Measurements from ENCODE around the gene LRRC53.

Gene LRRC53

DNA sequence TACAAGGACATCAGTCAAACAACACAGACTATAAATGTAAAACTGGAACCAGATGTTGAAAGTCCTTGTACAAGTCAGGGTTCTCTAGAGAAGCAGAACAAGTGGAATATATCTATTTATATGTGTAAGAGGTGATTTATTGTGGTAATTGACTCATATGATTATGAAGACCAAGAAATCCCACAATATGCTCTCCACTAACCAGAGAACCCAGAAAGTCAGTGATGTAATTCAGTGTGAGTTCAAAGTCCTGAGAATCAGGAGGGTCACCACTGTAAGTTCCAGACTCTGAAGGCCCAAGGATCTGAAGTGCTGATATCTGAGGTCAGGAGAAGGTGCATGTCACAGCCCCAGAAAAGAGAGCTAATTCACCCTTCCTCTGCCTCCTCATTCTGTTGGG, 57.0 kb downstream of the LRRC53 start:
- no peak overlapping the region for H3K4me3 ChIP-seq (ENCODE audit: low read depth, low read length)
- no peak for DNase-seq (ENCODE audit: low read depth, low spot score)
- in situ Hi-C loops (cut with HindIII; ENCODE audit: low sequenced_read_pairs): no loop called here
- TF ChIP-seq, protein P1, sequence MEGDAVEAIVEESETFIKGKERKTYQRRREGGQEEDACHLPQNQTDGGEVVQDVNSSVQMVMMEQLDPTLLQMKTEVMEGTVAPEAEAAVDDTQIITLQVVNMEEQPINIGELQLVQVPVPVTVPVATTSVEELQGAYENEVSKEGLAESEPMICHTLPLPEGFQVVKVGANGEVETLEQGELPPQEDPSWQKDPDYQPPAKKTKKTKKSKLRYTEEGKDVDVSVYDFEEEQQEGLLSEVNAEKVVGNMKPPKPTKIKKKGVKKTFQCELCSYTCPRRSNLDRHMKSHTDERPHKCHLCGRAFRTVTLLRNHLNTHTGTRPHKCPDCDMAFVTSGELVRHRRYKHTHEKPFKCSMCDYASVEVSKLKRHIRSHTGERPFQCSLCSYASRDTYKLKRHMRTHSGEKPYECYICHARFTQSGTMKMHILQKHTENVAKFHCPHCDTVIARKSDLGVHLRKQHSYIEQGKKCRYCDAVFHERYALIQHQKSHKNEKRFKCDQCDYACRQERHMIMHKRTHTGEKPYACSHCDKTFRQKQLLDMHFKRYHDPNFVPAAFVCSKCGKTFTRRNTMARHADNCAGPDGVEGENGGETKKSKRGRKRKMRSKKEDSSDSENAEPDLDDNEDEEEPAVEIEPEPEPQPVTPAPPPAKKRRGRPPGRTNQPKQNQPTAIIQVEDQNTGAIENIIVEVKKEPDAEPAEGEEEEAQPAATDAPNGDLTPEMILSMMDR (IDR thresholded peaks at IDR 0.05; ENCODE audit: low read depth, low read length): no peak

DNA sequence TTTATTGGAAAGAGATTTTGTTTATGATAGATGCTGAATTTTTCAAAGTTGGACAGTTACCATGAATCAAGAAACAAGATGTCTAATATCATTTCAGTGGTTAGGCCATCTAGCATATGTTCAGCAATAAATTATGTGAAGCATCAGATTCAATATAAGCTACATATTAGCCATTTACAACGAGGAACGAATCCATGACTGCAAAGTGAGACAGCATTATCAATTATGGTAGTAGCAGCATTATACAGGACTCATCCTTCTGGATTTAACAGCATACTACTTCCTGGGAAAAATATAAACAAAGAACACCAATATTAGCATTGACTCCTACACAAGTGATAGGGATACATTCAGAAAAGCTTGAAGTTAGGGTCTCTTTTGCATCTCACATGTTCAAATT, 59.1 kb downstream of the LRRC53 start:
- in situ Hi-C loops (cut with HindIII; ENCODE audit: low sequenced_read_pairs): no loop called here
- no peak for DNase-seq (ENCODE audit: low read depth, low spot score)
- no peak overlapping the region for H3K4me3 ChIP-seq (ENCODE audit: low read depth, low read length)
- TF ChIP-seq, protein P1 (IDR thresholded peaks at IDR 0.05; ENCODE audit: low read depth, low read length): no peak

DNA sequence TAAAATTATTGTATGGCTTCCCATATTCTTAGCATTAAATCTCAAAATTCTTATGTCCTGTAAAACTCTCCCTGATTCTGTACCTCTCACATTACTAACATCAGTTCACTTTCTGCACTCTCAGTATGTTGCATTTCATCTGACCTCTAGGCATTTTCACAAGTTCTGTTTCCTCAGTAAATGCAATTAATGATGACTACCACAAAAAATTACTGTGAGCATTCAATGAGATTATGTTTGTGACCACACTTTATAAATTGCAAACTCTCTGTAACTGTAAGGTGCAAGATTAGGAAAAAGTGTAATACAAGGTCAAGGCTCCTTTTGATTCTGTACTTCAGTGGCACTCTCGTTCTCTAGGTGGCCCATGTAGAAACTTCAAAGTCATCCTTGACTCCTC, 60.4 kb downstream of the LRRC53 start:
- in situ Hi-C loops (cut with HindIII; ENCODE audit: low sequenced_read_pairs): no loop called here
- no peak overlapping the region for H3K4me3 ChIP-seq (ENCODE audit: low read depth, low read length)
- TF ChIP-seq, protein P1 (IDR thresholded peaks at IDR 0.05; ENCODE audit: low read depth, low read length): no peak
- DNase-seq (ENCODE audit: low read depth, low spot score): no peak

DNA sequence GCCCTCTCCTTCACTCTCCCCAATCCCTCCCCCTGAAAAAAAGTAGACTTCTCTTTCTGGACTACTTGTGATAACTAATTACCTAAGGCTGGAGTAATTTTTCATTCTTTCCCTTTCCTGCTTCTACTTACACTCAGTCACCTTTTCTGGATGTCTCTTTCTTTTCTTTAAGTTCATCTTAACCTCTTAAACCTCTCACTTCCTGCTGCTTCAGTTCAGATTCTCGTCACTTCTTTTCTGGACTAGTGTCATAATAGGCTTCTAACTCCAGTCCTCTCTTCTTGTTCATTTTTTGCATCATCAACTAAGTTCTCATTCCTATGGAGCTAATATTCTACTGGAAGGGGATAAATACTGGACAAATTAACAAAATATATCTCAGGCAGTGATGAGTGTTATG, 75.4 kb downstream of the LRRC53 start:
- TF ChIP-seq, protein P1 (IDR thresholded peaks at IDR 0.05; ENCODE audit: low read depth, low read length): no peak
- DNase-seq (ENCODE audit: low read depth, low spot score): no peak
- no peak overlapping the region for H3K4me3 ChIP-seq (ENCODE audit: low read depth, low read length)
- in situ Hi-C loops (cut with HindIII; ENCODE audit: low sequenced_read_pairs): no loop called here

DNA sequence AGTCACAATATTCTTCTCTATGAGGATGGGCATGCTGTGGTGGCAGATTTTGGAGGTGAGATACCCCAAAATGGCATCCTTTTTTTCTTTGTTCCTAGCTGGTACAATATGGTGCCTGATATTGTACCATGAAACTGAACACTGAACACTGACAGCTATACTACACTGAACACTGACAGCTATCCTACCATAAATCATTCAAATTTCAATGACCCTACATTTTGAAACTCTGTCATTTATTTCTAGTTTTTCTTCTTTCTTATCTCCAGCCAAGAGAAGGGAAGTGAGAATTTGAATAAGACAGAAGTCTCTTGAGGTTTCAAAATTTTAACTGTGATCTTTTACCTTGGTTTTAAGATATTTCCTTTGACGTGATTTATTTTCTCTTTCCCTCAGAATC, 76.3 kb downstream of the LRRC53 start:
- DNase-seq (ENCODE audit: low read depth, low spot score): no peak
- TF ChIP-seq, protein P1 (IDR thresholded peaks at IDR 0.05; ENCODE audit: low read depth, low read length): no peak
- in situ Hi-C loops (cut with HindIII; ENCODE audit: low sequenced_read_pairs): no loop called here
- H3K4me3 ChIP-seq (ENCODE audit: low read depth, low read length): no peak overlapping the region

DNA sequence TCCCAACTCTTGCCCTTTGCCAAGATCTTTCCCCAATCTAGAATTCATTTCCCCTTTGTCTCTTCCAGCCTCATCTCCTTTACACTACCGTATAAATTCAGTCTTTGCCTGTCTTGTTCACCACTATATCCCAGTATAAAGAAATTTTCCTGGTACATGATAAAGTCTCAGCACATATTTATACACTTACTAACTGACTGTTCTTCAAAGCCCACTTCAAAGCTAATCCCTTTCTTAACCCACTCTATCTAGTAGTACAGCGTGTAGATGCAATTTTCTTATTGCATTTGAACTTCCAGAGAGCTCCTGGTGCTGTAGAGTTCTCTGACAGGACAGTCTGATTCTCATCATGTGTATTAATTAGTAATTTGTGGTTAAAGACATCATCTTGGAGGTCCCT, 78.1 kb downstream of the LRRC53 start:
- DNase-seq (ENCODE audit: low read depth, low spot score): no peak
- in situ Hi-C loops (cut with HindIII; ENCODE audit: low sequenced_read_pairs): no loop called here
- no peak overlapping the region for H3K4me3 ChIP-seq (ENCODE audit: low read depth, low read length)
- TF ChIP-seq, protein P1 (IDR thresholded peaks at IDR 0.05; ENCODE audit: low read depth, low read length): no peak

DNA sequence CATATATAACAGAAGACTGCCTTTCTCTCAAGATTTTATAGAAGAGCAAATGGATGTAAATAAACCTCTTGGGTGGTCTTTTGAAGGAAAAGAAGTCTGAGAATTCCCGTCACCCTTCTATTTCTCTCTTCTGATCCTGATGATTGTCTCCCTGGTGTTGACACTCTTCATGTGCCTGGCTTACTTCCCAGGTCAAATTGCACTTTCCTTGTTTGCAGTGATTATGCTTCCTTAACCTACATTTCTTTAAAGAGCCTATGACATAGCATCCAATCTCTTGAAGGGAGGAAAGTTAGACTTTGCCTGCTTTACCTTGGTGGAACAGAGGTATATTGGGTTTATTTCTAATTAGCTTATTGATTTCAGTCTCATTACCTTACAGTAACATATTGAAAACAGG, 80.1 kb downstream of the LRRC53 start:
- in situ Hi-C loops (cut with HindIII; ENCODE audit: low sequenced_read_pairs): no loop called here
- DNase-seq (ENCODE audit: low read depth, low spot score): no peak
- TF ChIP-seq, protein P1 (IDR thresholded peaks at IDR 0.05; ENCODE audit: low read depth, low read length): no peak
- H3K4me3 ChIP-seq (ENCODE audit: low read depth, low read length): no peak overlapping the region
